ENCODE data around the gene BHLHA9.

BHLHA9 gene

DNA sequence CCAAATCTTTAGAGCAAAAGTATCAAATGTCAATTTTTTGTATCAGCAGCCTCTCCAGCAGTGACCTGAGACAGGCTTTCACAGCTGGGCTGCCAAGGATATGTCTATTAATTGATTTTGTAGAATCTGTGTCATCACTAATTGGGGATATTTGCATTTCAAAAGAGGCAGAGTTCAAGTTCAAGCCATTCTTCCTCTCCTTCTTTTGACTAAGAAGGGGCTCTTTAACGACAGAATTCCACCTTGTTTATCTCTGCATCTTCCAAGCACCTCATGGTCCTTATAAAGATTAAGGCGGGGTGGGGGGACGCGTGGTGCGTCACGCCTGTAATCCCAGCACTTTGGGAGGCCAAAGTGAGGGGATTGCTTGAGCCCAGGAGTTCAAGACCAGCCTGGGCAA lies 15.2 kb upstream of the BHLHA9 start:
- no peak for DNase-seq (ENCODE audit: low spot score)

DNA sequence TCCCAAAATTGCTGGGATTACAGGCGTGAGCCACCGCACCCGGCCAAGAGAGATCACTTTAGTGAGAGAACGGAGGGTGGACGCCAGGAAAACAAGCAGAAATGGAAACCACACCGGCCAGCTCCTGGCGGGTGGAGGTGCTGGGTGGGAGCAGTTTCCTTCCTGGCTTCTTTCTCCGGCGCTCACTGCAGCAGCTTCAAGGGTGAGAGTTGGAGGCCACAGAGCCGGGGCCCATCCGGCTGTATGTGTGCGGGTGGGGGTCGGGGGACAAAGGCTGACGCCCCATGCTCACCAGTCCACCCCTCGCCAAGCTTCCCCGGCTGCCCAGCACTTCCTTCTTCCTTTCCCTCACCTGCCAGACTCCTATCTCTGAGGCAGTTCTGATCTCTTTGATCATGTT lies 13.5 kb upstream of the BHLHA9 start:
- no peak for DNase-seq (ENCODE audit: low spot score)

DNA sequence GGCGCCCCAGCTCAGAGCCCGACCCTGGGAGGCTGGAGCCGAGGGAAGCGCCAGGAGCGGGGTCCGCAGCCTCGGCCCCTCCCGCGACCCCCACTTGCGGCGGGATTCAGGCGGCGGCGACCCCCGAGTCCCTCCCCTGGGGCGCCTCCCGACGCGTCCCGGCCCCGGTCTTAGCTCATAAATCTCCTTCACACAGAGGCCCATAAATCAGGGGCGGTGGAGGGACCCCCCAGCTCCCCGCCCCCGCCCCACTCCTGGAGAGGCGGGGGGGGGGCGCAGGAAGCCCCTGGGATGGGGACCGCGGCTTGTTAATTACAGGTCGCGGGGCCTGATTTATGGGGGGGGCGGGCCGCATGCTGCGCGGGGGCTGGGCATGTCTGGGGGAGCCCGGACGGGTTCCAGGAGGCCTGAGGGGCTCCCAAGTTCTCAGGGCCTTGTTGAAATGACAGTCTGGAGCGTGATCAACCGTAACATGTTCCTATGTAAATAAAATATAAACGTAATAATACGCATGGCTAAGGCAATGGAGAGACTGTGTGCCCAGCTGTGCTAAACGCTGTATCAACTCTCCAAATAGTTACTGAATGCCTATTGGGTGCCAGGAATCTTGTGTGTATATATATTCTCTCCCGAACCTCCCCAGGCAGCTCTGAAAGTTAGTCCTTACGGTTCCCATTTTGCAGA lies 10.0 kb upstream of the BHLHA9 start:
- no peak for DNase-seq (ENCODE audit: low spot score)

DNA sequence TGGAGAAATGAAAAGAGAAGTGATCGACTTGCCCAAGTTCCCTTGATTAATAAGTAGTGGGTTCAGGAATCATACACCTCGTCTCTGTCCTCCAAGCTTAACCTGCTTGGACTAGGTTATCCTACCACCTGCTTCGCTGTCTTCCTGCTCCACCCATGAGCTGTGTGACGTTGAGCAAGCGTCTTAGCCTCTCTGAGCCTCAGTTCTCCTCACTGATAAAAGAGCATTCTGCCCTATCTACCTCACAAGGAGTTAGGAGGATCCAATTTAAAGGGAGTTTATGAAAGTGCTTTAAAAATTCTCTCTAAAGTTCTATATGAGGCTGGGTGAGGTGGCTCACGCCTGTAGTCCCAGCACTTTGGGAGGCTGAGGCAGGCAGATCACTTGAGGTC lies 9.5 kb upstream of the BHLHA9 start:
- DNase-seq (ENCODE audit: low spot score): no peak

DNA sequence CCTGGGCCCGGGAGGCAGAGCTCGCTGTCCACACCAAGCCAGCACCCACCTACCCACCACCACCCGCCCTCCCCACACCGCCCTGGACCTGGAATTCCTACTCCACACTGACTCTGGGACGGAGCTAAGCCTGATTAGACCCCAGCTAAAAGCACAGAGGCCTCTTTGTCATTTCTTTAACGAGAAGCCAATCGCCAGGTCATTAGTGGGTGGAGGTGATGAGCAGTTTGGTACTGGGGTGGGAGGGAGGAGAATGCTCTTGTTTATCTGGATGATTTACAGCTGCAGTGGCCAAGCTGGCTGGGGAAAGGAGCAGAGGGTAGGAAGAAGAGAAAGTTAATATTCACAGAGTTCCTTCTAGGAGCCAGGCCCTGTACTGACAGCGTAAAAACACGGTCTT lies 6.0 kb upstream of the BHLHA9 start:
- DNase-seq (ENCODE audit: low spot score): no peak

DNA sequence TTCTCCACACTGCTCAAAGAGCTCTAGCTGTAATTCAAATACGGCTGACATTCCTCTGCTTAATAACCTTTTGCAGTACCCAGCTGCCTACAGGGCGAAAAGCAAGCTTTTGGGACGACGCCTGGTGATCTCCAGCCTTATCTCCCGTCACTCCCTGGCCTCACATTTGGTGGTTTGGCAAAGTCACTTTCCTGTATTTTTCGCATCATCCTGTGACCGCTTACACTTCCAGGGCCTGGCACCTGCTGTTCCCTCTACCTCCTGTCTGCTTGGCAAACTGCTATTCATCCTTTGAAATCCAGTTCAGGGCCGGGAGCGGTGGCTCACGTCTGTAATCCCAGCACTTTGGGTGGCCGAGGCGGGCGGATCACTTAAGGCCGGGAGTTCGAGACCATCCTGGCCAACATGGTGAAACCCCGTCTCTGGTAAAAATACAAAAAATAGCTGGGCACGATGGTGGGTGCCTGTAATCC lies 2.7 kb upstream of the BHLHA9 start:
- peak; percentile 90 for DNase-seq (ENCODE audit: low spot score)

DNA sequence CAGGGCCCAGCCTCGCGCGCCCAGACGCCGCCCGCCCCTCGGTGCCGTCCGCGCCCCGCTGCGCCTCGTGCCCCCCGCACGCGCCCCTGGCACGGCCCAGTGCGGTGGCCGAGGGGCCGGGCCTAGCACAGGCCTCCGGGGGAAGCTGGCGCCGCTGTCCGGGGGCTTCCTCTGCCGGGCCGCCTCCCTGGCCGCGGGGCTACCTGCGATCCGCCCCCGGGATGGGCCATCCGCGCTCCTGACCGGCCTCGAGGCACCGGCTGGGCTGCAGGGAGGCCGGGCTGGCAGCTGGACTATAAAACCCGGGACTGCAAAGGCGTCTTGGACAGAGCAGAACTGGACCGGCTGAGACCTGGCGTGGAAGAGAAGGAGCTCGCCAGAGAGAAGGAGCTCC lies 783 bp downstream of the BHLHA9 start:
- DNase-seq (ENCODE audit: low spot score): no peak

DNA sequence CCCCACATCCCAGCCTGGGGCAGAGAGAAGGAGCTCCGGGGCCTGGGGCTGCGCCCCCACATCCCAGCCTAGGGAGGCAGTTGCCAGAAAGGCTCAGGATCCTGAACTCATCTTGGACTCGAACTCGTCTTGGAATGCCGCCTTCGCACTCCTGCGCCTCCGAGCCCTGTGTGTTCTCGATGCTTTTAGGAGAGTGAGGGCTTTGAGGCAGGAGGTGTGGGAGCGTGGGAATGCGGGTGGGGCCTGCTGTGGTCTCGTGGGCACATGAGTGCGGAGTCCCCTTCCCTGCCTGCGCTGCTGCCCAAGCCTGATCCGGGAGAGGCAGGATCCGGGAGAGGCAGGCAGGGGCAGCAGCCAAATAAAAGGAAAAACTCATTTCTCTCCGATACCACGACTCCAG lies 1.2 kb downstream of the BHLHA9 start:
- no peak for DNase-seq (ENCODE audit: low spot score)

DNA sequence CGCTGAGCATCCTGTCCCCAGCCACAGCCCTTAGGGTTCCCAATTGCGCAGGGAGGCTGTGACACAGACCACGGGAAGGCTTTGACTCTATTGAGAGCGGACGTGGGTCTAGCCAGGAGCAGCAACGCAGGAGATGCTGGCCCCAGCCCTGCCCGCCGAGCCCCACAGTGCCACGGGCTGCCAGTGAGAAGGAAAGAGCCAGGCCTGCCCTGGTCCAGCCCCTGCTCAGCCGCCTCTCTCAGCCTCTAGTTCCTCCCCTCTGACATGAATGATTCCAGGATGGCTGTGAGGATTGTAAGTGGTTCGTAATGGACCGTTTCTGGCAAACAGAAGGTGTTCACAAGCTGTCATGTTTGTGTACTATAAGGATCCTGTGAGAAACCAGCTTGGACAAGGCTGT lies 2.5 kb downstream of the BHLHA9 start:
- no peak for DNase-seq (ENCODE audit: low spot score)

DNA sequence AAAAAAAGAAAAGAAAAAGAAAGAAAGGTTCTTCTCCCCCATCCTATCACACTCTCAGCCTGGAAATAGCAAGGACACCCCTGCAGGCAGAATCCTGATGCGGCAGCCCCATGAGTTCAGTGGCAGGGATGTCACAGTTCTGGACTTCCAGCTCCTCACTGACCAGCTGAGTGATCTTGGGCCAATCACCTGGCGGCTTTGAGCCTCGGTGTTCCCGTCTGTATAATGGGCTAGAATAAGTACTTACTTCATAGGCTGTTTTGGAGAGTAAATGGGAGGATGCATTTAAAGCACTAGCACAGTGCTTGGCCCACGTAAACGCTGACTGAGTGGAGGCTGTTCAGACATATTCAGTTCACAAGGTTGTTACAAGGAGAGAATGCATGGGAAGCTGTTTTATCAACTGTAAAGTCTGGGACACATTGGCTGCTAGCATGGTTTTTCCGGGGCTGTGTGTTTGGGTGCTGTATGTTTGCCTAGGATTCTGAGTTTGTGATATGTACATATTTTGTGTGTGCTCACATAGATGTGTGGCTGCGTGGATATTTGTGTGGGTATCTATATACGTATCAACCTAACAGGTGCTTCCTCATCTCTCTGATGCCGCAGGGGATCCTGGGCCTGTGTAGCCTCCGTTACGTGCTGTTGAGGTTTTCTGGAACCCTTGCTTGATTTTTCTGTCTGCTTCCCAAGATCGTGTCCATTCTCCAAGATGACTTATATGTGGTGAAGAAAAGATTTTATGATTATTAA lies 3.4 kb downstream of the BHLHA9 start:
- DNase-seq (ENCODE audit: low spot score): no peak

DNA sequence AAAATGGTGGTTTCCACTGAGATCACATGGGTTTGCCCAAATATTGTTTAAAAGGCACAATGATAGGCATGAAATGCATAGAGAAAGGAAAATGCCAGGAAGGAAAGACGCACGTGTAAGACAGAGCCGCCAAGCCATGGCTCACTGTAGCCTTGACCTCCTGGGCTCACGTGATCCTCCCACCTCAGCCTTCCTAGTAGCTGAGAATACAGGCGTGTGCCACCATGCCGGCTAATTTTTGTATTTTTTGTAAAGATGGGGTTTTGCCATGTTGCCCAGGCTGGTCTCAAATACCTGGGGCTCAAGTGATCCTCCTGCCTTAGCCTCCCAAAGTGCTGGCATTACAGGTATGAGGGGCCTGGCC lies 4.0 kb downstream of the BHLHA9 start:
- no peak for DNase-seq (ENCODE audit: low spot score)

DNA sequence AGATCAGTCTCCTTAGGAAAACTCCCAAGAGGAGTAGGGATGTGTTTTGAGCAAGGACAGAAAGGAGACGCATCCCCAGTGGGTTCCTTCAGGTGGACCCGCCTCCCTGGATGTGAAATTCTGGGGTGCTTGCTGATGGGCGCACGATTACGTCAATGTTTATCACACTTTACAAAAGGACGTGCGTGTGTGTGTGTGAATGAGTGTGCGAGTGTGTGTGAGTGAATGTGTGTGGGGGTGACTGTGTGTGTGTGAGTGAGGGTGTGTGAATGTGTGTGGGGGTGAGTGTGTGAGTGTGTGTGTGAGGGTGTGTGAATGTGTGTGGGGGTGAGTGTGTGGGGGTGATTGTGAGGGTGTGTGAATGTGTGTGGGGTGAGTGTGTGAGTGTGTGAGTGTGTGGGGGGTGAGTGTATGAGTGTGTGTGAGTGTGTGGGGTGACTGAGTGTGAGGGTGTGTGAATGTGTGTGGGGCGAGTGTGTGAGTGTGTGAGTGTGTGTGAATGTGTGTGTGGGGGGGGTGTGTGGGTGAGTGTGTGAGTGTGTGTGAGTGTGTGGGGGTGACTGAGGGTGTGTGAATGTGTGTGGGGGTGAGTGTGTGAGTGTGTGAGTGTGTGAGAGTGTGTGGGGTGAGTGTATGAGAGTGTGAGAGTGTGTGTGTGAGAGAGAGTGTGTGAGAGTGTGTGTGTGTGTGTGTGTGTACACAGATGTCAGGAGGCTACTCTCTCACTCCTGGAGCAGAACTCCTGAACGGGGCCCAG lies 5.1 kb downstream of the BHLHA9 start:
- no peak for DNase-seq (ENCODE audit: low spot score)

DNA sequence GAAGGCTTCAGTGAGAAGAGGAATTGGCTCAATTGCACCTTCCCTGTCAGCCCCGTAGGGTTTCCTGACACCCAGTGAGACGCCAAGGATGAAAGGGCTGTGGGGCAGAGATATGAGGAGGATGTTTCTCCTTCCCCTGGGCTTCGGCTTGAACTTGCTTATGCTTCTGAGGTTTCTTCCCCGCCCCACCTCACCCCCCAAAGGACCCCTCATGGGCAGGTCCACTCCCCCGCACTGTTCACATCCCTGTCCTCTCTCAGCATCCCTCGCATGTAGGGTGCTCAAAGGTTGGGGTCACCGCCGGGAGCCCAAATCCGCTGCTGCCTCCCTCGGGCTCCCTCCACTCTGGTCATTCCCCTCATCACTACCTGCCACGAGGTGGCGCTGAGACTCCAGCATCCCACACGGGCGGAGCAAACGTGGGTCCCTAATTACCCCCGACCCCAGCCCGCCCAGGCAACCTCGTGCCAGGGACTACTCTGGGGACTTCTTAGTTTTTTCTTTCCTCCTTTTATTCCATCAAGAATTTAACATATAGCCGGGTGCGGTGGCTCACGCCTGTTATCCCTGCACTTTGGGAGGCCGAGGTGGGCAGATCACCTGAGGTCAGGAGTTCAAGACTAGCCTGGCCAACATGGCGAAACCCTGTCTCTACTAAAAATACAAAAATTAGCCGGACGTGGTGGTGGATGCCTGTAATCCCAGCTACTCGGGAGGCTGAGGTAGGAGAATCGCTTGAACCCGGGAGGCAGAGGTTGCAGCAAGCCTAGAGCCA lies 5.9 kb downstream of the BHLHA9 start:
- DNase-seq (ENCODE audit: low spot score): peak; percentile 53

DNA sequence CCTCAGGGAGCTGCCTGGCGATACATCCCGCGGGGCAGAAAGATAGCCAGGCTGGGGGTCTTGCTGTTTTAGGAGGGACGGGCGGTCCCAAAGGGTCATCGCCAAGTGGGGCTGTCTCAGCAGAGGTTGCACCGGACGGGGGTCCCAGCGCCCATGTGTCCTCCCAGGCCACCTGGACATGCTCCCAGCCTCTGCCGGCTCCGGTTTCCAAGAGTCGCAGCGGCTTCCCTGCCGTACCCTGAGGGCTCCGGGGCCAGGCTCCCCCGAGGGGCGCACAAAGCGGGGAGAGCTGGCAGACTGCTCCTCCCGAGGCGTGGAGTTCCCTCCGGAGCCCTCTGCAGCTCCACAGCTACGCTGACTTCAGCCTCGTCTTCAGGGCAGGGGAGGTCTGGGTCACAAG lies 10.4 kb downstream of the BHLHA9 start:
- no peak for DNase-seq (ENCODE audit: low spot score)

DNA sequence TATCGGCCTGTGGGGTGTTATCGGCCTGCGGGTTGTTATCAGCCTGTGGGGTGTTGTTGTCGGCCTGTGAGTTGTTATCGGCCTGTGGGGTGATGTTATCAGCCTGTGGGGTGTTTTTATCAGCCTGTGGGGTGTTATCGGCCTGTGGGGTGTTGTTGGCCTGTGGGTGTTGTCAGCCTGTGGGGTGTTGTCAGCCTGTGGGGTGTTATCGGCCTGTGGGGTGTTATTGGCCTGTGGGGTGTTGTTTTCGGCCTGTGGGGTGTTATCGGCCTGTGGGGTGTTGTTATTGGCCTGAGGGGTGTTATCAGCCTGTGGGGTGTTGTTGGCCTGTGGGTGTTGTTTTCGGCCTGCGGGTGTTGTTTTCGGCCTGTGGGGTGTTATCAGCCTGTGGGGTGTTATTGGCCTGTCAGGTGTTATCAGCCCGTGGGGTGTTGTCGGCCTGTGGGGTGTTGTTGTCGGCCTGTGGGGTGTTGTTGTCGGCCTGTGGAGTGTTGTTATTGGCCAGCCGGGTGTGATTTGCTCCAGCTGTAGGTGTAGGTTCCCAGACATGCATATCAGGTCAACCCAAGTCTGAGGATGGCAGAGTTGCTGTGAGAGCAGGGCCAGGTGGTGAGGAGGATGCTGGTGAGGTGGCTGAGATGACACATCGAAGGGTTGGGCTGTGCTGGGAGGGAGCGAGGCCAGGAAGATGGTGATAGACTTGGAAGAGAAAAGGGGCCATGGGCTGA lies 16.3 kb downstream of the BHLHA9 start:
- no peak for DNase-seq (ENCODE audit: low spot score)

DNA sequence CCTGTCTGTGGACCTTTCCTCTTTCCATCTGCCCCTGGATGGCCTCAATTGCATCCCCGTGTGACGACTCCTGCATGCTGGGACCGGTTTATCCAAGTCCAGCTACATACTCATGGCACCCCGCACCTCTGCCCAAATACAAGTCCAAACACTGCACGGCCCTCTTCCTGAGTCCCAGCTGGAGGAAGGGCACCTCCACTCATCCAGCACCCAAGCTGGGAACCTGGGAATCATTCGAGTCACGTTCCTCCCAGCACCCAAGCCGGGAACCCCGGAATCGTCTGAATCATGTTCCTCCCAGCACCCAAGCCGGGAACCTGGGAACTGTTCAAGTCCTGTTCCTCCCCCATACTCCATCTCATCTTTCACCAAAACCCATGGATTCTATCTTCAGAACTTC lies 19.5 kb downstream of the BHLHA9 start:
- no peak for DNase-seq (ENCODE audit: low spot score)

DNA sequence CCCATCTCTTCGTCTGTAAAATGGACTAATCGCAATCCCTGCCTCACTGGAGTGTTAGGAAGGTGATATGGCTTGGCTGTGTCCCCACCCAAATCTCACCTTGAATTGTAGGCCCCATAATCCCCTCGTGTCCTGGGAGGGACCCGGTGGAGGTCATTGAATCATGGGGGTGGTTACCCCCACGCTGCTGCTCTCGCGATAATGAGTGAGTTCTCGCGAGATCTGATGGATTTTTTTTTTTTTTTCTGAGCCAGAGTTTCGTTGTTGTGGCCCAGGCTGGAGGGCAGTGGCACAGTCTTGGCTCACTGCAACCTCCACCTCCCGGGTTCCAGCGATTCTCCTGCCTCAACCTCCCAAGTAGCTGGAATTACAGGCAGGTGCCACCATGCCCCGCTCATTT lies 20.4 kb downstream of the BHLHA9 start:
- no peak for DNase-seq (ENCODE audit: low spot score)

DNA sequence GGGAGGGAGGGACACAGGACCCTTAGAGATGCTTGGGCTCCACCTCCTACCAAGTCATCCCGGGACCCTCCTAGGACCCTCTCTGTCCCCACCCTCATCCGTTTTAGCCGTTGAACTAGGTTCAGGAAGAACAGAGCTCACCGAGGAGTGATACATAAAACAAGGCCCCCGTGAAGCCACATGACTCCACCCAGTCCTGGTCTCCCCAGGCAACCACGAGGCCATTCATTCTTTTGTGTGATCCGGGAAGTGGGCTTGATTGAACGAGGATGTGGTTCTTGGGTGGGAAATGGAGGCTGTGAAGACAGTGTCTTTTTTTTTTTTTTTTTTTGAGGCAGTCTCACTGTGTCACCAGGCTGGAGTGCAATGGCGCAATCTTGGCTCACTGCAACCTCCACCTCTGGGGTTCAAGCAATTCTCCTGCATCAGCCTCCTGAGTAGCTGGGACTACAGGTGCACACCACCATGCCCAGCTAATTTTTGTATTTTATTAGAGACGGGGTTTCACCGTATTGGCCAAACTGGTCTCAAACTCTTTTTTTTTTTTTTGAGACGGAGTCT lies 24.0 kb downstream of the BHLHA9 start:
- no peak for DNase-seq (ENCODE audit: low spot score)

DNA sequence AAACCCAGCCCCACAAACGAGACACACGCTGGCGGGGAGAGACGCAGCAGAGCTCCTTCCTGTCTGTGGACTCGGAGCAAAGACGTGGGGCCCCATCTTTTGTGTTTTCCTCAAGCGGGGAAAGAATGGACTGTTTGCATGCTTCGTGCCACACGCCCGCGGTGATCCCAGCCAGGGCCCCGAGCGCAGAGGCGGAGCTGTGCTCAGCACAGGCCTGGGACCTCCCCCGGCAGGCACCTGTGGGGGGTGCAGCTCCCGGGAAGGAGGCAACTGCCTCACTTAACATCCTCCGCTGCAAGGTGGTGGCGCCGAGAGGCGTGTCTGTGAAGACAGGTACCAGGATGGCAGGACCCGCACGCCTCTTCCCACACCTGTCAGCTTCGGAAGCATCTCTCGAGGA lies 28.4 kb downstream of the BHLHA9 start:
- no peak for DNase-seq (ENCODE audit: low spot score)

DNA sequence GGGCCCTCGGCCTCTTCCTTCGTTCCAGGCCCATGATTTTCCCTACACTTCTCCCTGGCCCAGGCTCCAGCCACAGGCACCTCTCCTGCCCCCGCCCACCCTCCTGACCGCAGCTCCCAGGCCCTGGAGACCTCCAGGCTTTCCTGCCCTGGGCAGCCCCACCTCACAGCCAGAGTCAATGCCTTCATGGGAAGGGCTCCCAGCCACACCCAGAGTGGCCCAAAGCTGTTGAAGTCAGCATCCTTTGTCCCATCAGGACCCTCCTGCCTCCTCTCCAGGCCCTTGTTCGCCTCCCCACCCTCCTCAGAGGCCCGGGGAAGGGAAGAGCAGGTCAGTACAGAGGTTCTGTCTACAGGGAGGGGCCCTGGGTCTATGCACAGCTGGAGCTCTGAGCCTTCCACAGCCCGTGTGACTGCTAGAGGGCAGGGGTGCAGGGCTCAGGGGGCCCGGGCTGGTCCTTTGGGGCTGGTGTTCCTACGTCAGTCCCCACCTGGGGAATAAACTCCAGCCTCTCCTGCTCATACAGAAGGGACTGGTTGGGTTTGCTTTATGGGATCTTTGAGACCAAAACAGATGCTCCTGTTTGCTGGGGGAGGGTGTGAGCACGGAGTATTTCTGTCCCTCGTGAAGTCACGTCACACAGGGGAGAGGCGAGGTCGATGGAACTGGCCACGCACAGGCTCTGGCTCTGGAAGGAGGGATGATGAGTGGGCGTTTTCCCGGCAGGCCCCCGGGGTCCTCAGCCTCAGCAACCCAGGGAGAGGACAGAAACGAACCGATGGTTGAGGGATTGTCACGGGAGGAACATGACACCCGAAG lies 29.5 kb downstream of the BHLHA9 start:
- DNase-seq (ENCODE audit: low spot score): no peak

All from cerebellar cortex (tissue), 1 donor.